DOHH2 (cell line): ENCODE measurements around the gene HK1.

Source experiments
- H3F3A ChIP-seq: fragments of 200-600 bp; sonication (generic), shearing (Covaris generic); 2 replicates; pipeline ENCODE4 v1.6.0; 2016; ENCODE audit warnings: antibody characterized with exemption, mild to moderate bottlenecking; ENCODE audit not compliant: control insufficient read depth, insufficient read depth
- H3K27ac ChIP-seq: fragments of 200-600 bp; sonication (generic); 2 replicates; pipeline ENCODE4 v1.5.1; 2014; ENCODE audit warnings: low read depth, mild to moderate bottlenecking, low read length, moderate library complexity
- H3K27me3 ChIP-seq: fragments of 200-600 bp; sonication (generic); 2 replicates; pipeline ENCODE4 v1.6.1; 2014; ENCODE audit warnings: mild to moderate bottlenecking, low read length, mixed read lengths; ENCODE audit not compliant: control insufficient read depth
- H3K36me3 ChIP-seq: fragments of 200-600 bp; sonication (generic); 2 replicates; pipeline ENCODE4 v1.6.1; 2014; ENCODE audit warnings: mild to moderate bottlenecking, low read length, moderate library complexity, mixed read lengths; ENCODE audit not compliant: control insufficient read depth
- H3K4me1 ChIP-seq: fragments of 200-600 bp; sonication (generic); 2 replicates; pipeline ENCODE4 v1.6.1; 2014; ENCODE audit warnings: mild to moderate bottlenecking, low read length, mixed read lengths; ENCODE audit not compliant: control insufficient read depth
- H3K4me2 ChIP-seq: fragments of 200-600 bp; sonication (generic); 2 replicates; pipeline ENCODE4 v1.6.0; 2014; ENCODE audit warnings: mild to moderate bottlenecking, low read length, moderate library complexity
- H3K4me3 ChIP-seq: fragments of 200-600 bp; sonication (generic); 2 replicates; pipeline ENCODE4 v1.5.1; 2014; ENCODE audit warnings: mild to moderate bottlenecking, low read length, mixed read lengths
- H3K79me2 ChIP-seq: fragments of 200-600 bp; sonication (generic); 2 replicates; pipeline ENCODE4 v1.6.1; 2014; ENCODE audit warnings: mild to moderate bottlenecking, low read length, mixed read lengths; ENCODE audit not compliant: control insufficient read depth
- H3K9me2 ChIP-seq: fragments of 200-600 bp; sonication (generic); replicated peaks from 2 replicates; pipeline ENCODE4 v1.6.1; 2014; ENCODE audit warnings: mild to moderate bottlenecking, low read length, mixed read lengths; ENCODE audit not compliant: control insufficient read depth
- H3K9me3 ChIP-seq: fragments of 200-600 bp; sonication (generic); 2 replicates; pipeline ENCODE4 v1.6.1; 2014; ENCODE audit warnings: antibody characterized with exemption, low read length, mixed read lengths; ENCODE audit not compliant: control insufficient read depth, insufficient read depth
- H4K20me1 ChIP-seq: fragments of 200-600 bp; sonication (generic); 2 replicates; pipeline ENCODE4 v1.6.0; 2014; ENCODE audit warnings: low read depth, mild to moderate bottlenecking, antibody characterized with exemption, low read length, moderate library complexity; ENCODE audit not compliant: control insufficient read depth, insufficient read depth
- CTCF ChIP-seq: fragments of 200-600 bp; sonication (generic); IDR thresholded peaks from one replicate; pipeline ENCODE4 v1.5.1; 2014; ENCODE audit warnings: antibody characterized with exemption, mild to moderate bottlenecking, low read depth, low read length; ENCODE audit not compliant: poor library complexity, severe bottlenecking
- EZH2phosphoT487 ChIP-seq: fragments of 200-600 bp; sonication (generic); IDR thresholded peaks from 2 replicates; pipeline ENCODE4 v1.6.1; 2017; ENCODE audit warnings: borderline replicate concordance, mild to moderate bottlenecking, antibody characterized with exemption, low read length, moderate library complexity, mixed read lengths

Gene HK1

GRCh38 chr10:69334302-69335062, 56.2 kb downstream of the HK1 start:
- no peak for TF ChIP-seq CTCF
- no peak for TF ChIP-seq EZH2phosphoT487
- H3K4me1 ChIP-seq, result peaks cover 12% of the 10 kb centered on the region
- no peaks in the 10 kb centered on the region for H3K9me3 ChIP-seq
- H3K9me2 ChIP-seq, result no peaks in the 10 kb centered on the region
- H3K4me2 ChIP-seq, result no peak overlapping the region; the same call in 1 of the 2 replicates
- H3K79me2 ChIP-seq, result peaks cover 88% of the 10 kb centered on the region
- no peak overlapping the region for H3K4me3 ChIP-seq
- no peaks in the 10 kb centered on the region for H3F3A ChIP-seq
- no peak overlapping the region for H3K27ac ChIP-seq
- peaks cover 5% of the 10 kb centered on the region; the same call in 1 of the 2 replicates for H3K36me3 ChIP-seq
- no peaks in the 10 kb centered on the region for H3K27me3 ChIP-seq
- peaks cover 9% of the 10 kb centered on the region; the same call in 1 of the 2 replicates for H4K20me1 ChIP-seq

- Histone ChIP-seq H3K9me3 (no peaks in the 10 kb centered on the region), H3K79me2 (peaks cover 87% of the 10 kb centered on the region), H3F3A (no peaks in the 10 kb centered on the region), H4K20me1 (peaks cover 9% of the 10 kb centered on the region; the same call in 1 of the 2 replicates), H3K4me2 (no peak overlapping the region; the same call in 1 of the 2 replicates), H3K4me3 (no peak overlapping the region), H3K27me3 (no peaks in the 10 kb centered on the region), H3K9me2 (no peaks in the 10 kb centered on the region), H3K27ac (no peak overlapping the region), H3K4me1 (peaks cover 12% of the 10 kb centered on the region), H3K36me3 (peaks cover 4% of the 10 kb centered on the region; the same call in 1 of the 2 replicates)
- TF ChIP-seq CTCF, result no peak
- no peak for TF ChIP-seq EZH2phosphoT487
These were observed 56.8 kb downstream of the HK1 start for GRCh38 chr10:69335063-69335587.

GRCh38 chr10:69335613-69336012, 57.3 kb downstream of the HK1 start:
- TF ChIP-seq EZH2phosphoT487 (no peak), CTCF (no peak)
- Histone ChIP-seq H3K4me1 (peaks cover 12% of the 10 kb centered on the region), H3K36me3 (no peaks in the 10 kb centered on the region), H3K79me2 (peaks cover 87% of the 10 kb centered on the region), H3K27ac (no peak overlapping the region), H3K9me3 (no peaks in the 10 kb centered on the region), H3K9me2 (no peaks in the 10 kb centered on the region), H3K4me3 (no peak overlapping the region), H3K4me2 (no peak overlapping the region), H3K27me3 (no peaks in the 10 kb centered on the region), H3F3A (no peaks in the 10 kb centered on the region), H4K20me1 (peaks cover 9% of the 10 kb centered on the region; the same call in 1 of the 2 replicates)
